GM18858 (cell line): ENCODE results near the gene ARHGEF18.

Source experiments
- ATAC-seq: cut with Tn5 transposase; IDR thresholded peaks from one replicate; pipeline ENCODE4 v1.9.1; 2021; ENCODE audit not compliant: unreplicated experiment

Gene ARHGEF18

GRCh38 chr19:7381073-7381390 is 32.3 kb downstream of the ARHGEF18 start:
- no peak for ATAC-seq

GRCh38 chr19:7382694-7383093 is 34.0 kb downstream of the ARHGEF18 start:
- no peak for ATAC-seq

GRCh38 chr19:7383284-7383683 is 34.5 kb downstream of the ARHGEF18 start:
- no peak for ATAC-seq

GRCh38 chr19:7385062-7385461 is 36.3 kb downstream of the ARHGEF18 start:
- no peak for ATAC-seq

- ATAC-seq = no peak
Measured at GRCh38 chr19:7386308-7386707, 37.6 kb downstream of the ARHGEF18 start.

- ATAC-seq = no peak
Measured at GRCh38 chr19:7386769-7387168, 38.0 kb downstream of the ARHGEF18 start.

- no peak for ATAC-seq
Measured at GRCh38 chr19:7391218-7391670, 42.5 kb downstream of the ARHGEF18 start.

- ATAC-seq = no peak
Measured at GRCh38 chr19:7393459-7393858, 44.7 kb downstream of the ARHGEF18 start.

GRCh38 chr19:7393939-7394730 is 45.4 kb downstream of the ARHGEF18 start:
- no peak for ATAC-seq

GRCh38 chr19:7394731-7395359 is 46.1 kb downstream of the ARHGEF18 start:
- ATAC-seq = peak; percentile 49

- ATAC-seq = no peak
Measured at GRCh38 chr19:7395360-7396066, 46.8 kb downstream of the ARHGEF18 start.

GRCh38 chr19:7397687-7398086 is 49.0 kb downstream of the ARHGEF18 start:
- no peak for ATAC-seq
